Natural killer cell treated with Interleukin-12 subunit alpha and Interleukin-12 subunit beta and Interleukin-15 and Interleukin-18, amount 100 ng/mL, for 72 hours (primary cell): ENCODE results near the gene USP53. TPM values are rescaled to one million over a fixed set of nuclear protein-coding genes. Genes with fewer than 3 reads are reported as not detected.

Experiments used
- ATAC-seq, 2 donors: fragments of 150-1000 bp; cut with Tn5 transposase in 1 of 2; sonication (Bioruptor Pico), chemical (Tn5 transposase) in 1 of 2; 2 replicates each; pipeline ENCODE4 v1.10.0; 2021
- DNase-seq: peaks from one replicate; pipeline ENCODE4 v3.0.0; 2022; ENCODE audit warnings: low spot score
- H3K27ac Mint-ChIP-seq, 2 donors: 1 replicate in 1 of 2; 2 replicates in 1 of 2; pipeline ENCODE4 v1.8.0; 2022; ENCODE audit warnings: mixed read lengths in 2 of 2, mild to moderate bottlenecking in 1 of 2, moderate library complexity in 1 of 2
- H3K27me3 Mint-ChIP-seq, 2 donors: 1 replicate in 1 of 2; 2 replicates in 1 of 2; pipeline ENCODE4 v1.8.0; 2022; ENCODE audit warnings: mixed read lengths in 2 of 2
- H3K36me3 Mint-ChIP-seq: one replicate; pipeline ENCODE4 v1.8.0; 2022; ENCODE audit warnings: mixed read lengths
- H3K4me1 Mint-ChIP-seq, 2 donors: 1 replicate in 1 of 2; 2 replicates in 1 of 2; pipeline ENCODE4 v1.8.0; 2022; ENCODE audit warnings: low read depth in 2 of 2, mixed read lengths in 2 of 2, mild to moderate bottlenecking in 1 of 2
- H3K4me3 Mint-ChIP-seq: one replicate; pipeline ENCODE4 v1.8.0; 2022; ENCODE audit warnings: mixed read lengths
- H3K9me3 Mint-ChIP-seq: 2 replicates; pipeline ENCODE4 v1.8.0; 2022; ENCODE audit warnings: mixed read lengths
- total RNA-seq, 2 donors: library from RNA; stranded (reverse); gene quantifications; one replicate each; pipeline ENCODE4 v1.2.3, GENCODE V29; 2022

Gene USP53
- total RNA-seq, 2 donors from 2014 or later: 5.7 to 6.1 TPM

DNA sequence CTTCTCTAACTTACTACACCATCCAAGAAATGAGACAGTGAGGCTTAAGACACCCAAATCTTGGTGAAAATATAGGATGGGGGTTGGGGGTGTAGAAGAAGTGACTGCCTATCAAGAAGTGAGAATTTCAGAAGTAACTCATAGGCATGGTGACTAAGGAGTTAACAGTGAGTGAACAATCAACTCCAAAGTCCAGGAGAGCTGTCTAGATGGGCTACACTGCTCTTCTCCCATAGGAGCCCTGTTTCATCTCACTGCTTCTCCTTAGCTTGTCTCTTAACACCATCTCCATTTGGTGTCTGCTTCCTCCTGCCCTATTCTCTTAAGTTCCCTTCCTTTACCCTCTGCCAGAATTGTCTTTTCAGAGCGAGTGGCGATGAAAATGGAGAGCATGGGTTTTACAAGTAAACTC lies 86.8 kb downstream of the USP53 start:
- no peak for ATAC-seq
- H3K4me1 Mint-ChIP-seq: peaks cover 21 to 29% of the 10 kb centered on the region in 2 donors
- peak overlapping the region; percentile 93 for H3K4me3 Mint-ChIP-seq
- peaks cover 4 to 7% of the 10 kb centered on the region in 2 donors for H3K27me3 Mint-ChIP-seq
- peak overlapping the region; percentile 94 to 100 for H3K27ac Mint-ChIP-seq
- no peaks in the 10 kb centered on the region for H3K9me3 Mint-ChIP-seq
- DNase-seq: no peak
- H3K36me3 Mint-ChIP-seq: peaks cover 13% of the 10 kb centered on the region

DNA sequence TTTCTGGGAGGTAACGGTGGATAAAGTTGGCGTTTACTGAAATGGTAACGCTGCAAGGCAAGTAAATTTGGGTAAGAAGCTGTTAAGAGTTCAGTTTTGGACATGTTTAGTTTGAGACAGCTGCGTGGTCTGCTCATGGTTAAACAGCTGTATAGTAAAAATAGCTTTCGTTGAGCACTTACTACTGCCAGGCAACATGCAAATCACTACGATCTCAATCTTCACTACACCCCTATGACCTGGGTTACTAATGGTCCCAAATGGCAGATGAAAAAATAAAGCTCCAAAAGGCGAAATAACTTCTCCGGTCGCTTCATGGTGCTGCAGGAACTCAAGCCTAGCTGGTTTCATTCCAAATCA lies 87.2 kb downstream of the USP53 start:
- H3K36me3 Mint-ChIP-seq: peaks cover 13% of the 10 kb centered on the region
- ATAC-seq (no peak), DNase-seq (no peak)
- peaks cover 21 to 29% of the 10 kb centered on the region in 2 donors for H3K4me1 Mint-ChIP-seq
- peaks cover 4 to 11% of the 10 kb centered on the region in 2 donors for H3K27me3 Mint-ChIP-seq
- peak overlapping the region; percentile 94 to 100 for H3K27ac Mint-ChIP-seq
- no peaks in the 10 kb centered on the region for H3K9me3 Mint-ChIP-seq
- peak overlapping the region; percentile 93 for H3K4me3 Mint-ChIP-seq

DNA sequence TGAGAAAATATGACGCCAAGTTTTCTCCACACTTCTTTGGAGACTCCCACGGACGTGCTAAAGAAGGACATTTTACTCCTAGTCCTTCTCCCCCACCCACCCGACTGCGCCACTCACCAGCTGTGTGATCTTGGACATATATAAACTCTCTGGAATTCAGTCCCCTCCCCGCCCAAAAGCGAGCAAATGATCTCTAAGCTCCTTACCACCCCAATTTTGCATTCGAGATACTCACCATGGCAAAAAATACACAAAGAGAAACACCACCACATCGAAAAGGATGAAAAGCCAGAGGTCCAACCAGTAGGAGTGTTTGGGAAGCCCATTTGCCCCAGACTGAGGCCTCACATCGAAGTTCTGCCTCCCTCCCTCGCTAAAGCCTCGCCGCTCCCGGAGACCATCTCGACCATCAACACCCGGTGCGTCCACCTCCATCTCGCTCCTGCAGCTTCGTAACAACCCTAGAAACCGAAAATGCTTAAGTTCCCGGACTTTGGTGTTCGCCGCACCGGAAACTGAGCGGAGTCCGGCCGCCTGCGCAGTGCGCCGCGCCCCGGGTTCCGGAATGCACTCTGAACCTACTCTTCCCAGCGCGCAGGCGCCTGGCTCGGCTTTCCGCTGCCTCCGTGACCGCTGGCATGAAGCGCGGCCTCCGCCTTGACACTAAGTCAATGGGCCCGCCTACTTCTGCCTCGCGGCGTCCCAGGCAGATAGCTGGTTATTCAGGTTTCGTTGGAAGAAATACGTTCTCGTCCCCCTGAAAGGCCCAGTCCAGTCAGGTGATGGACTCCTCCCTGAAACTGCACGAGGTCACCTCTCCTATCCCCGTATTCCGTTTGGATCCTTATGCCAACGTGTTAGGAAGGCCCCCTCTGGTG lies 87.8 kb downstream of the USP53 start:
- peak; percentile 99 for ATAC-seq
- H3K36me3 Mint-ChIP-seq: peaks cover 13% of the 10 kb centered on the region
- peak overlapping the region; percentile 94 to 100 for H3K27ac Mint-ChIP-seq
- H3K27me3 Mint-ChIP-seq: peaks cover 4 to 14% of the 10 kb centered on the region in 2 donors
- no peaks in the 10 kb centered on the region for H3K9me3 Mint-ChIP-seq
- peak overlapping the region; percentile 93 for H3K4me3 Mint-ChIP-seq
- DNase-seq: peak; percentile 97
- peaks cover 21 to 29% of the 10 kb centered on the region in 2 donors for H3K4me1 Mint-ChIP-seq

DNA sequence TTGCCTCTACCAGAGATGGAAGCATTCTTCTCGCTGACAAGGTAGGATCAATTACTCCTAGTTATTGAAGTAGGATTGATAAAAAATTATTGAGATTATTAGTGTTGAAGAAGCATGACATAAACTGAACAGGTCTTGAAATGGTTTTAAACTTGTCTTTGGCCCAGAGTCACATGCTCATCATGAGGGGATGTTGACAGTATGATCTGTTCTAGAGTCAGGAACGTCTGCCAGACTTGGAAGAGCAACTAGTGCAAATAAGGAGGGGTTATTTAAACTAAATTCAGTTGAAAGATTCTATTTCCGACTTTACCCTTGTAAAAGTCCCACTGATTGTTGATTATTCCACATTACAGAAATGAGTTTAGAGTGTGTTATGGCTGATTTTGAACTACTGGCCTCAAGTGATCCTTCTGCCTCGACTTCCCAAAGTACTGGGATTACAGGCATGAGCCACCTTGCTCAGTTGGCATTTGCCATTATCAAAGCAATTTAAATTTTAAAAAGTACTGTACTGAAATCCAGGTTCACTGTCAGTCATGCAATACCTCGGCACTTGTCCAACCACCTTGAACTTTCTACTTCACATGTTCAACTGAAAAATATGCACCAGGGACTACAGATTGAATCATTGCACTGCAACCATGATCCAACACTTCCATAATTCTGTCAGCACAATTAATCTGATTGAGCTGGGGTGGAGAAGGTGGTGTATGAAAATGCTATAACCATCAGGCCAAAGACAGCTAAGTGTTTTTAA lies 89.7 kb downstream of the USP53 start:
- Mint-ChIP-seq H3K36me3 (peaks cover 6% of the 10 kb centered on the region), H3K27ac (peak overlapping the region; percentile 94 to 100), H3K9me3 (no peaks in the 10 kb centered on the region), H3K27me3 (peaks cover 6 to 27% of the 10 kb centered on the region in 2 donors), H3K4me1 (peaks cover 16 to 29% of the 10 kb centered on the region in 2 donors), H3K4me3 (no peak overlapping the region)
- ATAC-seq (no peak), DNase-seq (no peak)

DNA sequence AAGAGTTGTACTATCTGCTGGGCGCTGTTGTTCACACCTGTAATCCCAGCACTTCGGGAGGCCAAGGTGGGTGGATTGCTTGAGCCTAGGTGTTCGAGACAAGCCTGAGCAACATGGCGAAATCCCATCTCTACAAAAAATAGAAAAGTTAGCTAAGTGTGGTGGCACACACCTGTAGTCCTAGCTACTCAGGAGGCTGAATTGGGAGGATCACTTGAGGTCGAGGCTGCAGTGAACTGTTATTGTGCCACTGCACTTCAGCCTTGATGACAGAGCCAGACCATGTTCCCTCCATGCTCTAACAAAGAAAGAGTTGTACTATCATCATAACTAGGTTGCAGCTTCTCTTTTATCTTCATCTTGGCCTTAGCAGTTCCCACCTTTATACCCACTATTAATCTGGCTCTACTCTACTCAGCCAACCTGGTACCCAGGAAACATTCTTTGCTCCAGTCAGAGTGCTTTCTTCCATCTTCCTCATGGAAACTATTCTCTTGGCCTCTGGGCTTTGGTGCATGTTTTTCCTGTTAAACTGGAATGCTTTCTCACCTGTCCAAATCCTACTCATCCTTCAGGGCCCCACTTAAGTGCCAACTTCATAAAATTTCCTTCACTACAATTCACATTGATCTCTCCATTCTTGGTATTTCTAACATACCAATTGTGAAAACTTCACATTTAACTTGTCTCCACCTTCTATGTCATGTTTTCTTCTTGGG lies 91.2 kb downstream of the USP53 start:
- DNase-seq (no peak), ATAC-seq (no peak)
- H3K4me1 Mint-ChIP-seq: peaks cover 12 to 20% of the 10 kb centered on the region in 2 donors
- H3K27ac Mint-ChIP-seq: no peak overlapping the region
- no peak overlapping the region for H3K4me3 Mint-ChIP-seq
- H3K27me3 Mint-ChIP-seq: peaks cover 10 to 32% of the 10 kb centered on the region in 2 donors
- H3K9me3 Mint-ChIP-seq: no peaks in the 10 kb centered on the region
- peaks cover 6% of the 10 kb centered on the region for H3K36me3 Mint-ChIP-seq

DNA sequence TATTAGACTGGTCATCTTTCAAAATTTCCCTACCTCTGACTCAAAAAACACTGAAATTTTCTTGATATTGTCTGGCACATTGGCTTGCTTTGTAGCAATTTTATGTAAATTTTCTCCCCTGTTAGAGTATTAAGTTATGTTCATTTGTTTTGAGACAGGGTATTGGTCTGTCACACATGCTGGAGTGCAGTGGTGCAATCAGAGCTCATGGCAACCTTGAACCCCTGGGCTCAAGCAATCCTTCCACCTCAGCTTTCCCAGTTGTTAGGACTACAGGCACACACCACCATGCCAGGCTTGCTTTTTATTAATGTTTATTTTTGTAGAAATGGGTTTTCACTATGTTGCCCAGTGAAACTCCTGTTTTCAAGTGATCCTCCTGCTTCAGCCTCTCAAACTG lies 91.9 kb downstream of the USP53 start:
- Mint-ChIP-seq H3K9me3 (no peaks in the 10 kb centered on the region), H3K4me1 (peaks cover 5 to 13% of the 10 kb centered on the region in 2 donors), H3K27me3 (peaks cover 11 to 32% of the 10 kb centered on the region in 2 donors), H3K27ac (no peak overlapping the region), H3K36me3 (peaks cover 3% of the 10 kb centered on the region), H3K4me3 (no peak overlapping the region)
- no peak for DNase-seq
- ATAC-seq: no peak

DNA sequence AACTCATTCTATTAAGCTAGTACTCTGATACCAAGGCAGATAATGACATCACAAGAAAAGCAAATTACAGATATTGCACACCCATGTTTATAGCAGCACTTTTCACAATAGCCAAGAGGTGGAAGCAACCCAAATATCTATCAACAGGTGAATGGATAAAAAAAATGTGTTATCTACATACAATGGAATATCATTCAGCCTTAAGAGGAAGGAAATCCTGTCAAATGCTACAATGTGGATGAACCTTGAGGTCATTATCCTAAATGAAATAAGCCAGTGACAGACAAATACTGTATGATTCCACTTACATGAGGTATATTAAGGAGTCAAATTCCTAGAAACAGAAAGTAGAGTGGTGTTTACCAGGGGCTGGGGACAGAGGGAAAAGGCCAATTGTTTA lies 95.1 kb downstream of the USP53 start:
- no peaks in the 10 kb centered on the region for H3K9me3 Mint-ChIP-seq
- H3K4me3 Mint-ChIP-seq: no peak overlapping the region
- H3K27me3 Mint-ChIP-seq: peaks cover 16 to 43% of the 10 kb centered on the region in 2 donors
- ATAC-seq (no peak), DNase-seq (no peak)
- no peaks in the 10 kb centered on the region for H3K36me3 Mint-ChIP-seq
- H3K4me1 Mint-ChIP-seq: no peaks in the 10 kb centered on the region
- H3K27ac Mint-ChIP-seq: no peak overlapping the region

DNA sequence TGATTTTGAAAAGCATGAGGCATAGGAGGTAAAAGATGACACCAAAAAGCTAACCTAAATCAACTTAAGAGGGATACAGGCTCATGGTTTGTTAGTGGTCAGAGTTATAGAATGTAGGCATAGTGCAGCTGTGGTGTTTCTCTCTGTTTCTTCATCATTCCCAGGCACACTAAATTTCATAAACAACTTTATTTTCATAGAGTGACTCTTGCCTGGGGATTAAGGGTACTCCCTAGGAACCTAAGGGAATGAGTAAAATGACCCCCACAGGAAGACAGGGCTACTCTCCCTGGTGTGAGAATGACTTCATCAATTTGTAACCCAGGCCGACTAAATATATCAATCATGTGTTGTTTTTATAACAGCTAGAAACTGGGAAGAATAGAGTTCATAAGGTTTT lies 98.3 kb downstream of the USP53 start:
- DNase-seq: no peak
- Mint-ChIP-seq H3K4me1 (no peaks in the 10 kb centered on the region), H3K9me3 (no peaks in the 10 kb centered on the region), H3K4me3 (no peak overlapping the region), H3K27me3 (peaks cover 31 to 58% of the 10 kb centered on the region in 2 donors), H3K27ac (no peak overlapping the region), H3K36me3 (no peaks in the 10 kb centered on the region)
- ATAC-seq: no peak

DNA sequence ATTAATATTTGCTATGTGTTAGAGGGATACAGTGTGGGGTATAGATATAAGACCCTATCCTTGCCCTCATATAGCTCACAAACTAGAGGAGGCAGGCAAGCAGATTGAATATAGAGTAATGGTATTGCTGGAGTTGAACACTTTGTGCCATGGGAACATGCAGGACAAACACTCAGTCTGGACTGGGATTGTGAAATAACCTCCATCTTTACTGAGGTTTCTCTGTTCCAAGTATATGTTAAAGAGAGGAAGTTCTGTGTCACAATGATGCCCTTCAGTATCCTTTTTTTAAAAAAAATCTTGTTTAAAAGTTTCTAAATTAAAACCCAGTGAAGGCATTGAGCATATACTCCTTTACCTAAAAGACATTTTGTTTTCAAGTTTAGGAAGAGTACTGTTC lies 100.7 kb downstream of the USP53 start:
- no peaks in the 10 kb centered on the region for H3K4me1 Mint-ChIP-seq
- no peaks in the 10 kb centered on the region for H3K36me3 Mint-ChIP-seq
- no peak overlapping the region for H3K4me3 Mint-ChIP-seq
- DNase-seq: no peak
- no peak overlapping the region for H3K27ac Mint-ChIP-seq
- no peaks in the 10 kb centered on the region for H3K9me3 Mint-ChIP-seq
- no peak for ATAC-seq
- H3K27me3 Mint-ChIP-seq: peaks cover 30 to 60% of the 10 kb centered on the region in 2 donors

DNA sequence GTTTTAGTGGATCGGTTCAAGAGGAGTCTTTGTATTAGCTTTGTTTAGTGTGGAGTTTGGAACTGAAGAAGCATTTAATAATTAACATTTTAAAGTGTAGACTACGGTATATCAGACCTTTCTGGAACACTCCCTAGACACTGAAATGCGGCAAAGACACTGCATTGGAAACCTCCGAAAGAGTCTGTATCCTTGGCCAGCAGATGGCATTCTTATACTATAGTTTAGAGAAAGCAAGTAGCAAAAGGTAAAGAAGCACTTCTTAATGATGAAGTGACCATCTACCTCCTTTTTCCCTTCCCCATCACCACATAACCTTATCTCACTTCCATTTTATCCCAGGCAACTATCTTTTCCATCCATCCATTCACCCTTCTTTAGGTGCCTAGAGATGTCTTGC lies 101.8 kb downstream of the USP53 start:
- peaks cover 30 to 60% of the 10 kb centered on the region in 2 donors for H3K27me3 Mint-ChIP-seq
- no peaks in the 10 kb centered on the region for H3K4me1 Mint-ChIP-seq
- no peaks in the 10 kb centered on the region for H3K36me3 Mint-ChIP-seq

DNA sequence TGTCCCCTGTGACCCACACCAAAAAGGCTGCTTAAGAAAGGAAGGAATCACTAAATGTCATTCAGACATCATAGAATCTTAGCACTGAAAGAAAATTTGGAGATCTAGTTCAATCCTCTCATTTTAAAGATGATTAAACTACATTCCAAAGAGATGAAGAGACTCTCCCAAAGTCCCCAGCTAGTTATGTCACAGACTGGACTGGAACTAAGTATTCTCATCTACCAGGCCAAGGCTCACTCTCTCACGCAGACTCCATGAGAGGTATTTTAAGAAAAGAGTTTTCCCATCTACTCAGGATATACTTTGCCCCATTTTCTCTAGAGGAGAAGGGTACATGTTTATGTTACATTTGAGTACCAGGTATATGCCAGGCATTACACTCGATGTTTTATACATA lies 102.5 kb downstream of the USP53 start:
- no peaks in the 10 kb centered on the region for H3K9me3 Mint-ChIP-seq

More for the DNA sequence above, 101.8 kb downstream of the USP53 start:
- Mint-ChIP-seq H3K9me3 (no peaks in the 10 kb centered on the region), H3K27ac (no peak overlapping the region), H3K4me3 (no peak overlapping the region)
- ATAC-seq (no peak), DNase-seq (no peak)

DNA sequence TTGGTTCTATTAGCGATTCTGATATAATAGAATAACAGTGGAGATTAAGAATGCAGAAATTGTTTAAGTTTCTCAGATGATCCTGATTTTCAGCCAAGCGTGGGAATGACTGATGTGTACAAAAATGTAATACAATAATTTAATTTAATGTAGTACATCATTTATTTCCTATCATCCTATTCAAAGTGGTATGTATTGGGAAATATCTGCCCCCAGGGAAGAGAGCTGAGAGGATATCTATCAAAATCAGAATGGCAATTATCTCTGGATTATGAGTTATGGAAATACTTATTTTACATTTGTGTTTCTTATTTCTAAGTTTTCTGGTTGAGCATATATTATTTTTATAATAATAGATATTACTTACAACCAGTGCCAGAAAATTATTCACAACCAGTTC lies 105.5 kb downstream of the USP53 start:
- ATAC-seq (no peak), DNase-seq (no peak)
- Mint-ChIP-seq H3K36me3 (no peaks in the 10 kb centered on the region), H3K9me3 (no peaks in the 10 kb centered on the region), H3K4me3 (no peak overlapping the region), H3K27me3 (peaks cover 20 to 62% of the 10 kb centered on the region in 2 donors), H3K4me1 (no peaks in the 10 kb centered on the region), H3K27ac (no peak overlapping the region)

More for the DNA sequence above, 102.5 kb downstream of the USP53 start:
- Mint-ChIP-seq H3K4me1 (no peaks in the 10 kb centered on the region), H3K27ac (no peak overlapping the region), H3K27me3 (peaks cover 28 to 63% of the 10 kb centered on the region in 2 donors), H3K36me3 (no peaks in the 10 kb centered on the region), H3K4me3 (no peak overlapping the region)
- ATAC-seq (no peak), DNase-seq (no peak)

DNA sequence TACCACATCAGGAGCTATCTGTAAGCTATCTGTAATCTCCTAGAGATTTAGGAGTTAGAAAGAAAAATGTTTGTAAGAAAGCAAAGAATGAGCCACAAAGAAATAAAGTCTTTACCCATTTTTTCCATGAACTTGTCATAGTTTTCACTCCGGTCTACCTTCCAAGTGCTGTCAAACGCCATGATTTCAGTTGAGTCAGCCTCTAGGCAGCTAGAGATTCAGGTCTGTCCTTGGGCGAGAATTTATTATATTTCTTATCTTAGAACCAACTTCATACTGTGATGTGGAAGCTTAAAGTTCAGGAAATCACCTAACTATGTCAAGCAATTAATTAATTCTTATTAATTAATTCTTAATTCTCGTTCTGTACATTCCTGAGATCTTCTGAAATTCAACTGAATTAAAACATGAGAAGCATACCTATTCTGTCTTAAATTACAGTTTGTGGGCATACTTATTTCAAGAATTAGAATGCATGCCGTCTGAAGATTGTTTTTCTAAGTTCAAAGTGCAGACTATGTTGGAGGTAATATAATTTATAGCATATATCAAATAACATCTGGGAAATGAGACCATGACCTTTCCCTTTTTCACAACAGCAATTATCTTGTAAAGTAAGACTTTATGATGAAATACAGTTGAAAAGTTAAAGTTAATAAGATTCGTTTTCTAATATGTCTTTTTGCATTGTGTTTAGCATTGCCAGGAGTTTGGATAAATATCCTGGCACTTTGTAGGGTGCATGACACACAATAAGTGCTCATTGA lies 109.6 kb downstream of the USP53 start, which contains the start of gene FABP2:
FABP2 (minus strand) TSS at position 218 of the 767 bp plus-strand sequence; CDS start at position 182, 36 bp downstream.
- no peaks in the 10 kb centered on the region for H3K36me3 Mint-ChIP-seq
- H3K4me3 Mint-ChIP-seq: no peak within 1 kb of the TSS
- no peaks in the 10 kb centered on the region for H3K4me1 Mint-ChIP-seq
- ATAC-seq (no peak), DNase-seq (no peak)
- no peaks in the 10 kb centered on the region for H3K9me3 Mint-ChIP-seq
- peaks cover 2 to 29% of the 10 kb centered on the region in 2 donors for H3K27me3 Mint-ChIP-seq
- H3K27ac Mint-ChIP-seq: no peak within 1 kb of the TSS
